HG03159 (cell line): ENCODE results near the gene RCBTB1.
A peak's percentile ranks its signal among the peaks of the same experiment; 100 is the strongest.

Experiments used
- ATAC-seq: cut with Tn5 transposase; IDR thresholded peaks from one replicate; pipeline ENCODE4 v1.9.1; 2021; ENCODE audit warnings: mild to moderate bottlenecking, moderate library complexity; ENCODE audit not compliant: unreplicated experiment

Gene RCBTB1

GRCh38 chr13:49561062-49561410 lies 24.3 kb downstream of the RCBTB1 start:
- ATAC-seq, result no peak

- no peak for ATAC-seq
Measured at GRCh38 chr13:49560270-49561061, 24.9 kb downstream of the RCBTB1 start.

GRCh38 chr13:49559006-49559405 lies 26.4 kb downstream of the RCBTB1 start:
- ATAC-seq, result no peak

GRCh38 chr13:49554387-49554786 lies 31.0 kb downstream of the RCBTB1 start:
- ATAC-seq, result no peak

- no peak for ATAC-seq
Measured at GRCh38 chr13:49553888-49554287, 31.5 kb downstream of the RCBTB1 start.

GRCh38 chr13:49550942-49551644 lies 34.3 kb downstream of the RCBTB1 start:
- ATAC-seq, result no peak

GRCh38 chr13:49549289-49549688 lies 36.1 kb downstream of the RCBTB1 start:
- ATAC-seq, result no peak

GRCh38 chr13:49546561-49546960 lies 38.8 kb downstream of the RCBTB1 start:
- ATAC-seq, result no peak

- no peak for ATAC-seq
Measured at GRCh38 chr13:49545661-49546060, 39.7 kb downstream of the RCBTB1 start.

- no peak for ATAC-seq
Measured at GRCh38 chr13:49543656-49544055, 41.7 kb downstream of the RCBTB1 start.

GRCh38 chr13:49540552-49540951 lies 44.8 kb downstream of the RCBTB1 start:
- peak; percentile 59 for ATAC-seq

- ATAC-seq, result no peak
Measured at GRCh38 chr13:49539746-49540145, 45.6 kb downstream of the RCBTB1 start.

- ATAC-seq, result no peak
Measured at GRCh38 chr13:49539313-49539712, 46.0 kb downstream of the RCBTB1 start.

- ATAC-seq, result no peak
Measured at GRCh38 chr13:49538404-49538803, 47.0 kb downstream of the RCBTB1 start.

GRCh38 chr13:49536144-49536873 lies 49.0 kb downstream of the RCBTB1 start:
- ATAC-seq, result no peak

- ATAC-seq, result no peak
Measured at GRCh38 chr13:49533591-49534269, 51.6 kb downstream of the RCBTB1 start.

GRCh38 chr13:49533011-49533410 lies 52.3 kb downstream of the RCBTB1 start:
- ATAC-seq, result no peak

GRCh38 chr13:49532593-49532992 lies 52.8 kb downstream of the RCBTB1 start:
- ATAC-seq, result no peak

- peak; percentile 57 for ATAC-seq
Measured at GRCh38 chr13:49530457-49530856, 54.9 kb downstream of the RCBTB1 start.

- no peak for ATAC-seq
Measured at GRCh38 chr13:49528161-49528560, 57.2 kb downstream of the RCBTB1 start.

- ATAC-seq, result no peak
Measured at GRCh38 chr13:49527123-49527522, 58.2 kb downstream of the RCBTB1 start.
